HG03432 (cell line): ENCODE results near the gene HAP1.
"Not testable (repeated sequence)": the region's sequence is repeated elsewhere in the genome, so short reads cannot be mapped to it uniquely, and the experiment has no call there.

Experiments used
- ATAC-seq: cut with Tn5 transposase; IDR thresholded peaks from one replicate; pipeline ENCODE4 v1.9.1; 2021; ENCODE audit warnings: mild to moderate bottlenecking, moderate library complexity; ENCODE audit not compliant: unreplicated experiment

Gene HAP1

GRCh38 chr17:41675157-41676057 lies 59.0 kb downstream of the HAP1 start:
- not testable (repeated sequence) for ATAC-seq
